Upper lobe of left lung (tissue), 6 donors: ENCODE results near the gene PIK3R2. TPM values are rescaled to one million over a fixed set of nuclear protein-coding genes. Genes with fewer than 3 reads are reported as not detected.

ENCODE experiments used
- ATAC-seq, 2 donors: fragments of 200-7000 bp; cut with Tn5 transposase; one replicate each; pipeline ENCODE4 v1.9.1; 2022; ENCODE audit warnings: mild to moderate bottlenecking in 2 of 2, moderate library complexity in 2 of 2; ENCODE audit not compliant: low FRiP score in 2 of 2
- DNase-seq, 2 donors: peaks; one replicate each; pipeline ENCODE4 v3.0.0-alpha.2; 2019 to 2020
- H3K27ac ChIP-seq, 4 donors: fragments of 200-600 bp; sonication (generic); one replicate each; pipeline ENCODE4 v1.5.1; 2016 to 2019
- H3K27me3 ChIP-seq, 4 donors: fragments of 200-600 bp; sonication (generic); one replicate each; pipeline ENCODE4 v1.5.1; 2017 to 2019
- H3K36me3 ChIP-seq, 4 donors: fragments of 200-600 bp; sonication (generic); one replicate each; pipeline ENCODE4 v1.5.1; 2016 to 2019
- H3K4me1 ChIP-seq, 4 donors: fragments of 200-600 bp; sonication (generic); one replicate each; pipeline ENCODE4 v1.5.1; 2018 to 2019
- H3K4me3 ChIP-seq, 4 donors: fragments of 200-600 bp; sonication (generic); one replicate each; pipeline ENCODE4 v1.5.1; 2017 to 2019; ENCODE audit warnings: mild to moderate bottlenecking in 2 of 4, moderate library complexity in 1 of 4
- H3K9me3 ChIP-seq, 4 donors: fragments of 200-600 bp; sonication (generic); one replicate each; pipeline ENCODE4 v1.5.1; 2018 to 2019
- EP300 ChIP-seq, 4 donors: sonication (generic); formaldehyde crosslinking; IDR thresholded peaks; one replicate each; pipeline ENCODE4 v1.5.1; 2017; ENCODE audit warnings: antibody characterized with exemption in 4 of 4, control low read depth in 2 of 4
- POLR2A ChIP-seq, 4 donors: fragments of 450-650 bp; IDR thresholded peaks; one replicate each; pipeline ENCODE4 v1.5.1; 2016 to 2017; ENCODE audit warnings: antibody characterized with exemption in 4 of 4, mild to moderate bottlenecking in 2 of 4
- POLR2AphosphoS5 ChIP-seq, 2 donors: sonication (generic); formaldehyde crosslinking; IDR thresholded peaks; one replicate each; pipeline ENCODE4 v1.5.1; 2017; ENCODE audit warnings: antibody characterized with exemption in 2 of 2
- WGBS, 2 donors: methylation state at CpG; one replicate each; pipeline ENCODE4 v1.1.5; 2017 to 2018; 5-methylcytosine and 5-hydroxymethylcytosine counted together
- total RNA-seq, 6 donors: library from RNA; depleted of rRNA in 4 of 6; stranded (reverse); fragments of >200 nt in 4 of 6; gene quantifications; one replicate each; pipeline versions ENCODE4 v1.1.0 to v1.2.1, GENCODE V29; 2016 to 2021
- TF ChIP-seq, protein P1 (sequence below), 6 experiments: fragments of 450-650 bp in 4 of 6; fragments of 200-600 bp in 2 of 6; sonication (generic) in 2 of 6; IDR thresholded peaks; one replicate each; pipeline ENCODE4 v1.5.1; 2016 to 2019; ENCODE audit warnings: antibody characterized with exemption in 6 of 6
- donor health status: DM: no; HTN: no; CAD: no; lungs with moderate emphysema.
- donor health status: DM: no; HTN: yes; CAD: no; lungs with severe emphysema.

The PIK3R2 gene
- total RNA-seq, 6 donors from 2014 or later: 11.0 to 65.1 (median 30.3) TPM

DNA sequence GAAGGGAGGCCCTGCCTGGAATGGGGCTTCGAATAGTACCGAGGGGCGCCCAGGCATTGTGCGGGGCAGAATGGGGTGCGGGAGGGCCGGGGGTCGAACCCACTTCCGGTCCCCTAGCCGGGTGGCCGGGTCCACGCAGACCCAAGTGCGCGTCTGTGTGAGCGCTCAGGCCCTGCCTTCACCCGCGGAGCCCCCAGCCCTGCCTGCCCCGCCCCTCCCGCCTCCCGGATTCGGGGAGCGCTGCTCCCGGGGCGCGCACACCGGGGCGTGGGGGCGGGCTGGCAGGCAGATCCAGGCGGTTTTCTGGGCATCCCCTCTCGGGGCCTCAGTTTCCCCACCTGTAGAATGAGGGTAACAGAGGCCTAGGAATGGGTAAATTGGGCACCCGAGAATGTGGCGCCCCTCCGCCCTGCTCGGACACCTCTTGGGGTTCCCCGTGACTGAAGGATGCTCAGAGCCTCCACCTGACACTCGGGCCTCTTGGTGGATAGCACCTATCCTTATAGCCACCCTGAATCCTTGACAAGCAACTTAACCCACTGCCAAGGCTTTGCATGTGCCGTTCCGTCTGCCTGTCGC is 682 bp downstream of the PIK3R2 start:
- Histone ChIP-seq H3K27ac (peak overlapping the region; percentile 92 to 97 (median 94)), H3K36me3 (peaks cover 0 to 14% (median 7%) of the 10 kb centered on the region in 4 donors), H3K9me3 (no peaks in the 10 kb centered on the region), H3K4me3 (peak overlapping the region; percentile 39 to 98 (median 94)), H3K4me1 (peaks cover 42 to 56% (median 44%) of the 10 kb centered on the region in 4 donors), H3K27me3 (no peaks in the 10 kb centered on the region)
- no peak for ATAC-seq
- DNase-seq: peak in 1 of 2 donors; percentile 89
- 3 to 11% methylated on average over 8 to 16 of the region's 38 CpGs for WGBS, 2 donors
- TF ChIP-seq EP300 (IDR thresholded peaks at IDR 0.05): no peak
- no peak for TF ChIP-seq POLR2A (IDR thresholded peaks at IDR 0.05)
- no peak for TF ChIP-seq POLR2AphosphoS5 (IDR thresholded peaks at IDR 0.05)
- TF ChIP-seq, protein P1, sequence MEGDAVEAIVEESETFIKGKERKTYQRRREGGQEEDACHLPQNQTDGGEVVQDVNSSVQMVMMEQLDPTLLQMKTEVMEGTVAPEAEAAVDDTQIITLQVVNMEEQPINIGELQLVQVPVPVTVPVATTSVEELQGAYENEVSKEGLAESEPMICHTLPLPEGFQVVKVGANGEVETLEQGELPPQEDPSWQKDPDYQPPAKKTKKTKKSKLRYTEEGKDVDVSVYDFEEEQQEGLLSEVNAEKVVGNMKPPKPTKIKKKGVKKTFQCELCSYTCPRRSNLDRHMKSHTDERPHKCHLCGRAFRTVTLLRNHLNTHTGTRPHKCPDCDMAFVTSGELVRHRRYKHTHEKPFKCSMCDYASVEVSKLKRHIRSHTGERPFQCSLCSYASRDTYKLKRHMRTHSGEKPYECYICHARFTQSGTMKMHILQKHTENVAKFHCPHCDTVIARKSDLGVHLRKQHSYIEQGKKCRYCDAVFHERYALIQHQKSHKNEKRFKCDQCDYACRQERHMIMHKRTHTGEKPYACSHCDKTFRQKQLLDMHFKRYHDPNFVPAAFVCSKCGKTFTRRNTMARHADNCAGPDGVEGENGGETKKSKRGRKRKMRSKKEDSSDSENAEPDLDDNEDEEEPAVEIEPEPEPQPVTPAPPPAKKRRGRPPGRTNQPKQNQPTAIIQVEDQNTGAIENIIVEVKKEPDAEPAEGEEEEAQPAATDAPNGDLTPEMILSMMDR (IDR thresholded peaks at IDR 0.05): no peak

DNA sequence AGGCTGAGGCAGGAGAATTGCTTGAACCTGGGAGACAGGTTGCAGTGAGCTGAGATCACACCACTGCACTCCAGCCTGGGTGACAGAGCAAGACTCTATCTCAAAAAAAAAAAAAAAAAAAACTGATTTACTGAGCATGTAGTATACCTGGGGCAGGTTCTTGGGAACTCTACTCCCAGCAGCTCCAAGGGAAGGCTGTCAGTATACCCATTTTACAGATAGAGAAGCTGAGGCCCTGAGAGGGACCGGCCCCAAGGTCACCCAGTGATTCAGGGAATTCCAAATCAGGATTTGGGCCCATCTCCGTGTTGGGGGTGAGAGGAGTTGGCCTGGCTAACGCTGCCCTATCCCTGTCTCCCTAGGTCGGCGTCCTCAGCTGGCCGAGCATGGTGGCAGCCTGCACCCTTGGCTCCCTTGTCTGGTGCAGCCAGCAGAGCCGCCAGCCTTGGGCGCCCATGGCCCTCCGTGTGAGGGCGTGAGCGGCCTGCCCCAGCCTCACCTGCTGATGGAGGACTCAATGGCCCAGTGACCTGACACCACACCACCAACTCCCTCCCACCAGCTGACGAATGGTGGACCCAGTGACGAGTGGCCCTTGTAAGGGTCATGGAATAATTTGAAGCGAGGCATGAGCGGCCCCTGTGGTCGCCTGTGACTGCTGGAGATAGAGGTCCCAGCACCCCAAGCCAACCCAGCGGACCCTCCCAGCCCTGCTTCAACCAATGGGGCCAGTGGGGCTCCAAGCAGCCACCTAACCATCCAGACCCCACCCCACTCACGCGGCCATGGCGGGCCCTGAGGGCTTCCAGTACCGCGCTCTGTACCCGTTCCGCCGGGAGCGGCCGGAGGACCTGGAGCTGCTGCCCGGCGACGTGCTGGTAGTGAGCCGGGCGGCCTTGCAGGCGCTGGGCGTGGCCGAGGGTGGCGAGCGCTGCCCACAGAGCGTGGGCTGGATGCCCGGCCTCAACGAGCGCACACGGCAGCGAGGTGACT is 2.4 kb downstream of the PIK3R2 start:
- WGBS, 2 donors: 82 to 93% methylated on average over 18 to 41 of the region's 43 CpGs
- H3K4me3 ChIP-seq: no peak overlapping the region
- peak; percentile 53 to 88 for DNase-seq
- peaks cover 42 to 58% (median 46%) of the 10 kb centered on the region in 4 donors for H3K4me1 ChIP-seq
- H3K9me3 ChIP-seq: no peaks in the 10 kb centered on the region
- no peak for ATAC-seq
- peaks cover 0 to 8% (median 6%) of the 10 kb centered on the region in 4 donors for H3K36me3 ChIP-seq
- peak overlapping the region in 2 of 4 donors; percentile 58 to 67 for H3K27ac ChIP-seq
- TF ChIP-seq EP300 (IDR thresholded peaks at IDR 0.05) (no peak), POLR2A (IDR thresholded peaks at IDR 0.05) (no peak), POLR2AphosphoS5 (IDR thresholded peaks at IDR 0.05) (no peak)
- TF ChIP-seq, protein P1 (IDR thresholded peaks at IDR 0.05): no peak
- H3K27me3 ChIP-seq: no peaks in the 10 kb centered on the region

DNA sequence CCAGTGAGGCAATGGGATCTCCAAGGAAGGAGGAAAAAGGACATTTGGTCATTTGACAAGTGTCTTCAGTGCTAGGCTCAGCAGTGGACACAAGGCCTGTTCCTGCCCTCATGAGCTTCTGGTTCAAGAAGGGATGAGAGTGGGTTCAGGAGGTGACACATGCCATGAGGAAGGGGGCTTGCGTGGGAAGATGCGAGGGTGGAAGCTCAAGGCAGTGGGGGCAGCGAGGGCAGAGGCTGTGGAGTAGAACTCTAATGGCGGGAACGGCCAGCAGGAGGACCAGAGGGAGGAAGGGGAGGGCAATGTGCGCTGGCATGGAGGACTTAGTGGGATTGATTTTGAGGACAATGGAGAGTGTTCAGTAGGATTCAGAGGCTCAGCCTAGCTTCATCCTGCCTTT is 3.3 kb downstream of the PIK3R2 start:
- ATAC-seq: no peak
- Histone ChIP-seq H3K4me1 (peaks cover 49 to 66% (median 53%) of the 10 kb centered on the region in 4 donors), H3K9me3 (no peaks in the 10 kb centered on the region), H3K36me3 (peaks cover 0 to 8% (median 6%) of the 10 kb centered on the region in 4 donors), H3K4me3 (no peak overlapping the region), H3K27ac (peak overlapping the region in 3 of 4 donors; percentile 58 to 75 (median 67)), H3K27me3 (no peaks in the 10 kb centered on the region)
- no peak for TF ChIP-seq EP300 (IDR thresholded peaks at IDR 0.05)
- TF ChIP-seq POLR2A (IDR thresholded peaks at IDR 0.05): no peak
- no peak for TF ChIP-seq POLR2AphosphoS5 (IDR thresholded peaks at IDR 0.05)
- TF ChIP-seq, protein P1 (IDR thresholded peaks at IDR 0.05): no peak
- DNase-seq: no peak
- 87 to 93% methylated on average over 6 of the region's 6 CpGs for WGBS, 2 donors

DNA sequence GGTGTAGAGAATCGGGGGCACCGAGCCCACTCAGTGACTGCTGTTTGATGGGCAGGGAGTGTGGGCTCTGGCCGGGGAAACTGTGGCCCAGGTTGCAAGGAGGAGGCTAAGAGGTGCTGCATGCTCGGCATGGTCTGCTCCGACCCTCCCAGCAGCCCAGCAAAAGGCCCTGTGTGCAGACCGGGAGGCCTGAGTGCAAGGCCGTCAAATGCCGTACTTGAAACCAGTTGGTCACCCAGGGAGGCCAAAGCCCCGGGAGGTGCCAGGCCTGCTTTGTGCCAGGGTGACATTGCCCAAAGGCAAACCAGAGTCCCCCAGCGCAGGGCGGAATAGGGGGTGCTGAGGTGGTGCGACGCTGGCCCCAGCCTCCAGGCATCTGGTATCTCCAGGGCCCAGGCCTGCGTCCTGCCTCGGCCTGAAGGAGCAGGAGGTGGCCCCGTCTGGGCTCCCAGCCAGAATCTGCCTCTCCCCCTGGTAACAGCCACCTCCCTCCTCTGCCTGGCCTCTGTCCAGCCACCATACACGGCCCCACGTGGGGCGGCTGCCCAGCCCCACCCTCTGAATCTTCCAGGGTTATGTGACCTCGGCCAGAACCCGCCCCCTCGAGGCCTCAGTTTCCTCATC is 4.0 kb downstream of the PIK3R2 start:
- TF ChIP-seq, protein P1 (IDR thresholded peaks at IDR 0.05): no peak
- peak in 1 of 4 donors; percentile 42 for TF ChIP-seq POLR2A (IDR thresholded peaks at IDR 0.05)
- peaks cover 49 to 66% (median 51%) of the 10 kb centered on the region in 4 donors for H3K4me1 ChIP-seq
- 41 to 45% methylated on average over 12 to 22 of the region's 22 CpGs for WGBS, 2 donors

More for the DNA sequence above, 4.0 kb downstream of the PIK3R2 start:
- peak; percentile 86 to 90 for DNase-seq
- ATAC-seq: peak in 1 of 2 donors; percentile 45
- H3K27me3 ChIP-seq: no peaks in the 10 kb centered on the region
- no peaks in the 10 kb centered on the region for H3K9me3 ChIP-seq
- H3K4me3 ChIP-seq: no peak overlapping the region
- peak overlapping the region; percentile 22 to 75 (median 62) for H3K27ac ChIP-seq
- peaks cover 0 to 8% (median 7%) of the 10 kb centered on the region in 4 donors for H3K36me3 ChIP-seq
